Lung (tissue), 12 donors: ENCODE results near the gene PARD3B. TPM values are rescaled to one million over a fixed set of nuclear protein-coding genes. Genes with fewer than 3 reads are reported as not detected.

Experiments used
- ATAC-seq: fragments of 200-7000 bp; cut with Tn5 transposase; one replicate; pipeline ENCODE4 v1.9.1; 2020; ENCODE audit warnings: moderate number of reproducible peaks; ENCODE audit not compliant: insufficient read depth, low FRiP score
- DNase-seq, 3 donors: peaks; one replicate each; pipeline ENCODE4 v3.0.0-alpha.2; 2013 to 2017
- H3K27ac ChIP-seq, 2 donors: one replicate each; pipeline ENCODE4 v1.5.1; 2013; ENCODE audit warnings: mild to moderate bottlenecking in 2 of 2, moderate library complexity in 2 of 2, control low read depth in 1 of 2, inconsistent platforms in 1 of 2, low read depth in 1 of 2, low read length in 1 of 2
- H3K27me3 ChIP-seq, 3 donors: one replicate each; pipeline ENCODE4 v1.5.1; 2013; ENCODE audit warnings: low read length in 2 of 3; ENCODE audit not compliant: control insufficient read depth in 3 of 3, insufficient read depth in 3 of 3
- H3K36me3 ChIP-seq, 4 donors: one replicate each; pipeline ENCODE4 v1.5.1; 2013; ENCODE audit warnings: low read length in 4 of 4, mild to moderate bottlenecking in 1 of 4, moderate library complexity in 1 of 4; ENCODE audit not compliant: control insufficient read depth in 4 of 4, insufficient read depth in 4 of 4
- H3K4me1 ChIP-seq, 5 donors: one replicate each; pipeline ENCODE4 v1.5.1; 2013; ENCODE audit warnings: low read length in 5 of 5, mild to moderate bottlenecking in 2 of 5, moderate library complexity in 1 of 5; ENCODE audit not compliant: control insufficient read depth in 5 of 5, insufficient read depth in 5 of 5
- H3K4me3 ChIP-seq: one replicate; pipeline ENCODE4 v1.5.1; 2013; ENCODE audit warnings: mild to moderate bottlenecking, control low read depth, moderate library complexity
- H3K9ac ChIP-seq, 2 donors: one replicate each; pipeline ENCODE4 v1.5.1; 2013; ENCODE audit warnings: low read length in 2 of 2, control low read depth in 1 of 2; ENCODE audit not compliant: insufficient read depth in 1 of 2
- H3K9me3 ChIP-seq, 4 donors: one replicate each; pipeline ENCODE4 v1.5.1; 2013; ENCODE audit warnings: low read length in 3 of 4, mild to moderate bottlenecking in 1 of 4, moderate library complexity in 1 of 4; ENCODE audit not compliant: control insufficient read depth in 4 of 4, insufficient read depth in 3 of 4
- CTCF ChIP-seq: IDR thresholded peaks from 2 replicates; pipeline ENCODE4 v1.5.1; 2012; ENCODE audit warnings: mild to moderate bottlenecking; ENCODE audit errors: control extremely low read depth, extremely low read depth
- WGBS, 2 donors: extraction: QIAGEN DNeasy Blood & Tissue Kit; methylation state at CpG; one replicate each; pipeline ENCODE4 v1.1.7; 2013; 5-methylcytosine and 5-hydroxymethylcytosine counted together
- polyA plus RNA-seq, 2 donors: library from polyadenylated mRNA; stranded (reverse); fragments of 200-250 nt; gene quantifications; one replicate each; pipeline ENCODE4 v1.2.1, GENCODE V29; 2013
- total RNA-seq, 2 donors: library from RNA; depleted of rRNA in 1 of 2; stranded (reverse); fragments of >200 nt in 1 of 2; gene quantifications; one replicate each; pipeline ENCODE4 v1.2.1, GENCODE V29; 2014 to 2021
- donor health status: control.
- donor health status: control.
- donor health status: Bipolar disorder and iron deficiency.
- donor health status: healthy.
- donor health status: DM: yes; HTN: yes; CAD: no.

The PARD3B gene
- total and polyA plus RNA-seq, 4 donors = 2.4 to 38.7 (median 17.1) TPM

GRCh38 chr2:204827701-204828590, 282.7 kb downstream of the PARD3B start:
- no peak overlapping the region for H3K4me3 ChIP-seq

GRCh38 chr2:204834716-204835384, 289.6 kb downstream of the PARD3B start:
- Histone ChIP-seq H3K36me3 (no peaks in the 10 kb centered on the region), H3K27ac (no peak overlapping the region), H3K27me3 (no peaks in the 10 kb centered on the region), H3K9ac (no peak overlapping the region), H3K9me3 (no peaks in the 10 kb centered on the region), H3K4me3 (no peak overlapping the region), H3K4me1 (peaks cover 0 to 13% (median 0%) of the 10 kb centered on the region in 5 donors)
- DNase-seq (no peak), ATAC-seq (no peak)
- WGBS, 2 donors = 95% methylated on average over 3 of the region's 3 CpGs
- TF ChIP-seq CTCF = no peak

More at GRCh38 chr2:204827701-204828590, 282.7 kb downstream of the PARD3B start:
- no peak for TF ChIP-seq CTCF
- ATAC-seq (no peak), DNase-seq (no peak)
- peaks cover 0 to 5% (median 0%) of the 10 kb centered on the region in 5 donors for H3K4me1 ChIP-seq
- H3K36me3 ChIP-seq = no peaks in the 10 kb centered on the region
- H3K9me3 ChIP-seq = no peaks in the 10 kb centered on the region
- no peak overlapping the region for H3K9ac ChIP-seq
- H3K27me3 ChIP-seq = no peaks in the 10 kb centered on the region
- no peak overlapping the region for H3K27ac ChIP-seq
- 87 to 88% methylated on average over 9 of the region's 9 CpGs for WGBS, 2 donors

GRCh38 chr2:204835786-204836185, 290.5 kb downstream of the PARD3B start:
- DNase-seq = peak in 2 of 3 donors; percentile 78 to 79
- Histone ChIP-seq H3K27ac (no peak overlapping the region), H3K9ac (no peak overlapping the region), H3K4me1 (peaks cover 0 to 13% (median 0%) of the 10 kb centered on the region in 5 donors), H3K9me3 (no peaks in the 10 kb centered on the region), H3K36me3 (no peaks in the 10 kb centered on the region), H3K4me3 (no peak overlapping the region), H3K27me3 (no peaks in the 10 kb centered on the region)
- no peak for TF ChIP-seq CTCF
- no peak for ATAC-seq
- WGBS, 2 donors = 90 to 92% methylated on average over 3 of the region's 3 CpGs
